Prostate gland (tissue), 2 donors: ENCODE results near the gene FGF22. TPM values are rescaled to one million over a fixed set of nuclear protein-coding genes. Genes with fewer than 3 reads are reported as not detected.

ENCODE experiments used
- DNase-seq: peaks from one replicate; pipeline ENCODE4 v3.0.0-alpha.2; 2019; ENCODE audit warnings: low spot score
- H3K27ac ChIP-seq, 2 donors: fragments of 200-600 bp; sonication (generic); 2 replicates each; pipeline ENCODE4 v1.5.1; 2017 to 2019
- H3K27me3 ChIP-seq: fragments of 200-600 bp; sonication (generic); replicated peaks from 2 replicates; pipeline ENCODE4 v1.5.1; 2019; ENCODE audit not compliant: insufficient read depth
- H3K36me3 ChIP-seq, 2 donors: fragments of 200-600 bp; sonication (generic); 1 replicate in 1 of 2; 2 replicates in 1 of 2; pipeline versions ENCODE4 v1.5.1 to v1.8.1; 2017 to 2019
- H3K4me1 ChIP-seq: fragments of 200-600 bp; sonication (generic); replicated peaks from 2 replicates; pipeline ENCODE4 v1.5.1; 2019
- H3K4me3 ChIP-seq, 2 donors: fragments of 200-600 bp; sonication (generic); 2 replicates each; pipeline ENCODE4 v1.5.1; 2017 to 2019
- H3K9me3 ChIP-seq: fragments of 200-600 bp; sonication (generic); 2 replicates; pipeline ENCODE4 v1.5.1; 2017
- POLR2A ChIP-seq: fragments of 450-650 bp; IDR thresholded peaks from one replicate; pipeline ENCODE4 v1.6.1; 2016; ENCODE audit warnings: antibody characterized with exemption, mild to moderate bottlenecking
- POLR2AphosphoS5 ChIP-seq: sonication (generic); formaldehyde crosslinking; IDR thresholded peaks from one replicate; pipeline ENCODE4 v1.6.1; 2017; ENCODE audit warnings: antibody characterized with exemption
- WGBS: methylation state at CpG from one replicate; pipeline ENCODE4 v1.1.5; 2018; 5-methylcytosine and 5-hydroxymethylcytosine counted together
- intact Hi-C: fragments of 100-400 bp; cut with DNase I; formaldehyde crosslinking; loops from one replicate; pipeline ENCODE4 v1.14.2; 2022
- total RNA-seq, 2 donors: library from RNA; depleted of rRNA; stranded (reverse); fragments of >200 nt; gene quantifications; one replicate each; pipeline ENCODE4 v1.1.0, GENCODE V29; 2016
- TF ChIP-seq, protein P1 (sequence below), 4 experiments: fragments of 200-600 bp in 2 of 4; fragments of 450-650 bp in 2 of 4; sonication (generic) in 2 of 4; IDR thresholded peaks; 1 replicate in 3 of 4; 2 replicates in 1 of 4; pipeline ENCODE4 v1.5.1; 2016 to 2019; ENCODE audit warnings: antibody characterized with exemption in 4 of 4, mild to moderate bottlenecking in 2 of 4, moderate library complexity in 2 of 4

The FGF22 gene
- total RNA-seq, 2 donors from 2014 or later, result 4.4 TPM; not detected in 1

DNA sequence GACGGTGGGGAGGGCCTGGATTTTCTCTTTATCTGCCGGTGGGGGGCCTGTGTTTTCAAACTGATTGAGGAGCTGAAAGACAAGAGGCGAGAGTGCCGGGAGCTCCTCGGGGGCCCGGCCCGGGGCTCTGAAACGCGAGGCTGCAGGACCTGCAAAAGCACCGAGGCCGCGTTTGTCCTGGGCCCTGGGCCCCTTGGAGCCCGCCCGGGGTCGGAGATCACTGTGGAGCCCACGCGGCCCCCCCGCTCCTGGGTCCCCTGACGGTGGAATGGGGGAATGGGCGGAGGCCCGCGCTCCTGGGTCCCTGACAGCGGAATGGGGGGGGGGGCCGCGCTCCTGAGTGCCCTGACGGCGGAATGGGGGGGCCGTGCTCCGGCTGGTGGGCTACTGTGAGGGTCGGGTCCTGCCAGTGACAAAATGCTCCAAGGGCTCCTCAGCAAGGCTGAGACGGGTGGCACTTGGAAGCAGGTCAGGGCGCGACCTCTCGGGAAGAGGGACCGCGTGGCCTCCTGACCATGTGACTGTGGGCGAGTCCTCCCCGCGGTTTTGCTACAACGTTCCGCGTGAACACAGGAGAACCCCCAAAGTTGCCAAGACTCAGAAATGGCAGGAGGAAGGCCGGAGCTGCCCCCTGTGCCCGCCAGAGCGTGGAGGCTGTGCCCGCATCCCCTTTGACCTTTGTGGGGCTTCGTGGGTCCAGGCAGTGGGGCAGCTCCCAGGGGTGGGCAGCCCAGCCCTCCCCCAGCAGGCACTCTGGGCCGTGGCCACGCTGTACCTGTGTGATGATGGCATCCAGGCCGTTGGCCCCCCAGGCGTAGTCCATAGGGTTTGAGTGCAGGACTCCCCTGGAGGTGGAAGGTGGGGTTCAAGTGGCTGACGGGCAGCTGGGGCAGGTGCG, 9.5 kb downstream of the FGF22 start:
- no peak overlapping the region for H3K27ac ChIP-seq
- no peak for DNase-seq
- no peaks in the 10 kb centered on the region for H3K27me3 ChIP-seq
- no peak for TF ChIP-seq POLR2AphosphoS5
- TF ChIP-seq, protein P1, sequence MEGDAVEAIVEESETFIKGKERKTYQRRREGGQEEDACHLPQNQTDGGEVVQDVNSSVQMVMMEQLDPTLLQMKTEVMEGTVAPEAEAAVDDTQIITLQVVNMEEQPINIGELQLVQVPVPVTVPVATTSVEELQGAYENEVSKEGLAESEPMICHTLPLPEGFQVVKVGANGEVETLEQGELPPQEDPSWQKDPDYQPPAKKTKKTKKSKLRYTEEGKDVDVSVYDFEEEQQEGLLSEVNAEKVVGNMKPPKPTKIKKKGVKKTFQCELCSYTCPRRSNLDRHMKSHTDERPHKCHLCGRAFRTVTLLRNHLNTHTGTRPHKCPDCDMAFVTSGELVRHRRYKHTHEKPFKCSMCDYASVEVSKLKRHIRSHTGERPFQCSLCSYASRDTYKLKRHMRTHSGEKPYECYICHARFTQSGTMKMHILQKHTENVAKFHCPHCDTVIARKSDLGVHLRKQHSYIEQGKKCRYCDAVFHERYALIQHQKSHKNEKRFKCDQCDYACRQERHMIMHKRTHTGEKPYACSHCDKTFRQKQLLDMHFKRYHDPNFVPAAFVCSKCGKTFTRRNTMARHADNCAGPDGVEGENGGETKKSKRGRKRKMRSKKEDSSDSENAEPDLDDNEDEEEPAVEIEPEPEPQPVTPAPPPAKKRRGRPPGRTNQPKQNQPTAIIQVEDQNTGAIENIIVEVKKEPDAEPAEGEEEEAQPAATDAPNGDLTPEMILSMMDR (IDR thresholded peaks at IDR 0.05), result no peak
- TF ChIP-seq POLR2A, result no peak
- H3K4me1 ChIP-seq, result no peaks in the 10 kb centered on the region
- 91% methylated on average over 48 of the region's 53 CpGs for WGBS
- no peaks in the 10 kb centered on the region for H3K9me3 ChIP-seq
- no peak overlapping the region for H3K4me3 ChIP-seq
- peaks cover 0 to 6% of the 10 kb centered on the region in 2 donors for H3K36me3 ChIP-seq
- intact Hi-C loops, result no loop called here

DNA sequence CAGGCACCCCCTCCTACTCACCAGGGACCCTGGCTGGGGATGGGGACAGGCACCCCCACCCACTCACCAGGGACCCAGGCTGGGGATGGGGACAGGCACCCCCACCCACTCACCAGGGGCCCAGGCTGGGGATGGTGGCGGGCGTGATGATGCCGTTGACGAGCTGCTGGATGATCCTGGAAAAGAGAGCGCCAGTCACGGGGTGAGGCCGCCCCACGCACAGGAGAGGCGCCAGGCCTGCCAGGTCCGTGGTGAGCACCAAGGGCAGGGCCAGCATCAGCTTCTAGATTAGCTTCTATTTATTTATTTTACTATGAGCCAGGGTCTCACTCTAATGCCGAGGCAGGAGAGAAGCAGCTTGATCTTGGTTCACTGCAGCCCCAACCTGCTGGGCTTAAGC, 10.4 kb downstream of the FGF22 start:
- TF ChIP-seq, protein P1 (IDR thresholded peaks at IDR 0.05), result no peak
- TF ChIP-seq POLR2AphosphoS5 (no peak), POLR2A (no peak)
- peaks cover 0 to 6% of the 10 kb centered on the region in 2 donors for H3K36me3 ChIP-seq
- intact Hi-C loops, result no loop called here

DNA sequence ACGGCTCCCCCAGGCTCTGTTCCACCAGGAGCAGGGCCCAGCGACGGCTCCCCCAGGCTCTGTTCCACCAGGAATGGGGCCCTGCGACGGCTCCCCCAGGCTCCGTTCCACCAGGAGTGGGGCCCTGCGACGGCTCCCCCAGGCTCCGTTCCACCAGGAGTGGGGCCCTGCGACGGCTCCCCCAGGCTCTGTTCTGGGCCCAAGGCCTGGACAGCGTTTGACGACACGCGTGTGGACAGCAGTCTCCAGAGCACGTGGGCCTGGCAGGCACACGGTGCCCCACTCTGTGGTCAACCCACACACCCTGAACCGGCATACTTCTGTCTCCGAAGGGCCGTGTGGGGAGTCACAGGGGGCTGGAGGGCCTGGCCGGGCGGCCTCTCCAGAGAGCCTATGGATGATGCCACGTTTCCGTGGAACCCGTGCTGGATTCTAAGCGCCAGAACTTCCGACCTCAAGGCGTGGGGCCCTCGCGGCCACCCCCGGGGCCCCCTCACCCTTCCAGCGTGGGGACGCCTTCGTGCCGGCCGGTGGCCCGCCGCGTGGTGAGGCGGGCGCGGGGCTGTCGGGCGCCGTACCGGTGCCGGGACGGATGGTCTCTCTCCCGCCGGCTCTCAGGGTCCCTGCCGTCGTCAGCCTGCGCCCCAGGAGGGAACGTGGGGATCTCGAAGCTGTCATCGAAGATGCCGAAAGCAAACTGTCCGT, 11.6 kb downstream of the FGF22 start:
- intact Hi-C loops, result no loop called here
- no peaks in the 10 kb centered on the region for H3K27me3 ChIP-seq
- no peaks in the 10 kb centered on the region for H3K4me1 ChIP-seq
- 95% methylated on average over 58 of the region's 58 CpGs for WGBS
- H3K27ac ChIP-seq, result no peak overlapping the region
- no peak for DNase-seq
- no peak overlapping the region for H3K4me3 ChIP-seq
- H3K9me3 ChIP-seq, result no peaks in the 10 kb centered on the region
- TF ChIP-seq, protein P1 (IDR thresholded peaks at IDR 0.05), result no peak
- TF ChIP-seq POLR2A, result no peak
- TF ChIP-seq POLR2AphosphoS5, result no peak
- peaks cover 0 to 6% of the 10 kb centered on the region in 2 donors for H3K36me3 ChIP-seq

More for the DNA sequence above, 10.4 kb downstream of the FGF22 start:
- Histone ChIP-seq H3K27me3 (no peaks in the 10 kb centered on the region), H3K4me1 (no peaks in the 10 kb centered on the region), H3K4me3 (no peak overlapping the region), H3K9me3 (no peaks in the 10 kb centered on the region), H3K27ac (no peak overlapping the region)
- 90% methylated on average over 11 of the region's 11 CpGs for WGBS
- DNase-seq, result no peak

DNA sequence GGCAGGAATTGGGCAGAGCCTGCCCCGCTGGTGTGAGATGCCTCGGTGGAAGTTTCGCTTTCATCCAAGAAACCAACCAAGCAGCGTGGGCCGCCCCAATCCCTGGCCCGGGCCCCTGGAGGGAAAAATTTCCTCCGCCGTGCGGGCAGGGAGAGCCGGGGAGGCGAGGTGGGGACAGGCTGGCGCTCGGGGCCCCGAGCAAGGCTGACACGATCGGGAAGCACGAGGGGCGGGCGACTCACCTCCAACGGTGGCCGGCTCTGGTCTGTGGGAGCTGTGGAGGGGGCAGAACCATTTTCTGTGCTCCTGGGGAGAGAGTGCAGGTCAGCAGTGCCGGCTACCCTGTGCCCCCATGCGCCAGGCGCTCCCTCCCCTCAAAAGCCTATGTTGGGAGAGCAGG, 12.3 kb downstream of the FGF22 start:
- Histone ChIP-seq H3K4me3 (no peak overlapping the region), H3K27me3 (no peaks in the 10 kb centered on the region), H3K9me3 (no peaks in the 10 kb centered on the region), H3K4me1 (no peaks in the 10 kb centered on the region), H3K27ac (no peak overlapping the region), H3K36me3 (peaks cover 0 to 6% of the 10 kb centered on the region in 2 donors)
- TF ChIP-seq, protein P1 (IDR thresholded peaks at IDR 0.05), result no peak
- TF ChIP-seq POLR2AphosphoS5 (no peak), POLR2A (no peak)
- 85% methylated on average over 24 of the region's 24 CpGs for WGBS
- DNase-seq, result no peak
- intact Hi-C loops, result no loop called here
